Smooth muscle cell of the brain vasculature (primary cell): ENCODE data around the gene PPP4R3B.

Experiments
- DNase-seq: peaks from one replicate; pipeline ENCODE4 v3.0.0-alpha.2; 2012; ENCODE audit warnings: low read depth, low spot score

Gene PPP4R3B

DNA sequence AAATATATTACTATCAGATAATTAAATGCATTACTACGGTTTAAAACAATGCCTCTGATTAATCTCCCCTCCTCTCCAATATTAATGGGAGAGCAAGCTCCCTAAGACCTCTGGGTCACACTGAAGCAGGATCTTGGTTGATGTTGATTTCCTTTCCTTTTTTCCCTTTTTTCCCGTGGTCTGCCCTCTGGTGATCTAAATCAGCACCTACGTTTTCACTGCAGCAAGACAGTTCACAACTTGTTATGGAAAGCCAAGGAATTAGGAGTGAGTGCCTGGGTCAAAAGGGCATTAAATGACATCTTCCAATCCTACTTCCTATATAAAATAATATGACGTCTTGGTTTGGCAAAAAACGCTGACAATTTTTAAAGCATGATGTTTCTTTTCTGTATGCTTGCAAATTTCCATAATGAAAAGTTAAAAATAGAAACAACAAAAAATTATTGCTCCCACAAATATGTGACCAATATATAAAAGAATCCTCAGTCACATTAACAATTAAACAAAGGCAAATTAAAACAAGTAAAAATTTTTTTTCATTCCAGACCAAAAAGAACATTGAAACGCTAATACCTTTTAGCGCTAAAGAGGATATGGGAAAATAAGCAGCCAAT lies 105.8 kb downstream of the PPP4R3B start:
- no peak for DNase-seq

- no peak for DNase-seq
Measured at GRCh38 chr2:55502590-55503141, 114.8 kb downstream of the PPP4R3B start.

GRCh38 chr2:55500025-55500424 lies 117.4 kb downstream of the PPP4R3B start:
- no peak for DNase-seq

- DNase-seq, result no peak
Measured at GRCh38 chr2:55498582-55498981, 118.8 kb downstream of the PPP4R3B start.
